Measurements from ENCODE around the gene PRLR.

PRLR gene

DNA sequence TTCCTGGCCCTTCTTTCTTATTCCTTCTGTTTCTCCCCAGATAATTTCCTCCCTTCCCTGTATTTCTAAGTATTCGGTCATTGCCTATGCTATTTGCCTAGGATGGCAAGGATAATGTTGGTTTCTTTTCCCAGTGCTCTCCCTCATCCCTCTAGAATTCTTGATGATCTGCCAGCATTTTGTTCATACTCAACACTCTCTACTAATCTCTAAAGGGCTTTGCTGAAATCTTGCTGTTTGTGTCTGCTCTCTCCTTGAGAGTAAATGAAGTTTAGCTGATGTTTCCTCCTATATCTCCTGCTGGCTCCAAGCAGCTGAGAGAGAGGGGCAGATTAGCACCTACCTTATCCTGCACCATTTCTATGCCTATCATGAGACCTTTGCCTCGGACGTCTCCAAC is 220.6 kb downstream of the PRLR start:
- Histone ChIP-seq H3K4me1 (ENCODE audit: insufficient read depth, low read length) (peaks cover 1% of the 10 kb centered on the region; the same call in 1 of the 2 replicates), H3K9ac (ENCODE audit: low read depth, low read length) (no peak overlapping the region)

DNA sequence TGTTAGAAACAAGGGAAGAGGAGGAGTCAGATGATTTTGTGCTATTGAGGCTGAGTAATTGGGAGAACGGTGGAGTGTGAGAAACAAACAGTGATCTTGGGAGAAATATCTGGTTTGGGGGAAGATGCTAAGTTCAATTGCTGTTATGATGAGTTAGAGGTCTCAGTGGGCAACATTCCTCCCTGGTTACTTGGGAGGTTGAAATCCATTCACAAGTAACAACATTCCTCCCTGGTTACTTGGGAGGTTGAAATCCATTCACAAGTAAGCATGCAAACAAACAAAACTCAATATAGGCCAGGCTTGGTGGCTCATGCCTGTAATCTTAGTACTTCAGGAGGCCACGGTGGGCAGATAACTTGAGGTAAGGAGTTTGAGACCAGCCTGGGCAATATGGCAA is 221.3 kb downstream of the PRLR start:
- Histone ChIP-seq H3K9ac (ENCODE audit: low read depth, low read length) (no peak overlapping the region), H3K9me3 (ENCODE audit: control insufficient read depth, insufficient read depth, low read length) (no peaks in the 10 kb centered on the region), H3K36me3 (ENCODE audit: insufficient read depth, low read length) (no peaks in the 10 kb centered on the region), H3K4me1 (ENCODE audit: insufficient read depth, low read length) (peaks cover 8% of the 10 kb centered on the region)

More for the DNA sequence above, 220.6 kb downstream of the PRLR start:
- Histone ChIP-seq H3K9me3 (ENCODE audit: control insufficient read depth, insufficient read depth, low read length) (no peaks in the 10 kb centered on the region), H3K36me3 (ENCODE audit: insufficient read depth, low read length) (no peaks in the 10 kb centered on the region)

DNA sequence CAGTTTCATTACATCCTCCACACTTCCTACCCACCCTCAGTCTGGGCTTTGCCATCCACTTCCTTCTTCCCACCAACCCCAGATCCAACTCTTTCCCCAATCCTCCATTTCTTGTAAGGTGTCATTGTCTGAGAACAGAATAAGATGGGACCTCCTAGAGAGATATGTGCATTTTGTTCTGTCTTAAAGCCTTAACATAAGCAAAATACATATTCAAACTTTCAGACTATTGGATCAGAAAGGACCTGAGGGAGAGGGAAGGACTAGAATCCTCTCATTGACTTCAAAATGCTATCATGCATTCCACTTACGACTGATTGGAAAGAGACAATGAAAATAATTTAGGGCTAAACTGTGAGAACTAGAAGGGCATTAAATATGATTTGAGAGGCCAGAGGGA is 225.5 kb downstream of the PRLR start:
- Histone ChIP-seq H3K4me1 (ENCODE audit: insufficient read depth, low read length) (peaks cover 10% of the 10 kb centered on the region), H3K9me3 (ENCODE audit: control insufficient read depth, insufficient read depth, low read length) (no peaks in the 10 kb centered on the region), H3K9ac (ENCODE audit: low read depth, low read length) (no peak overlapping the region), H3K36me3 (ENCODE audit: insufficient read depth, low read length) (no peaks in the 10 kb centered on the region)

DNA sequence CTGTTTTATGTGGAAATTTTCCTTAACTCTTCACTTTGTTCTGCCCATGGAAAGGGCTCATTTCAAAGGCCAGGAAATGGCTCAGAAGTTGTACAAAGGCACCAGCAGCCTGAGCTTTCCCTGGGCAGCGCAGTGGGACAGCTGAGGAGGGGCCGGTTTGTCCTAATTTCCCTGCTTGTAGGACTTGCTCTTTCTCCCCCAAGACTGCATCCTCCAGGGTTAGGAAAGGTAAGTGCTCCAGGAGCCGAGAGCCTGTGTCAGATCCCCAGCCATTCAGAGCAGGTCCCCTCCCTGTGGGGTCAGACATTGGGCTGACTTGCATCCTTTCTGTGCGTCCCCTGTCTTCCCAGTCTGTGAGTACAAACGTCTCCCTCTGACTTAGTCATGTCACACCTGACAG is 226.1 kb downstream of the PRLR start:
- Histone ChIP-seq H3K36me3 (ENCODE audit: insufficient read depth, low read length) (no peaks in the 10 kb centered on the region), H3K4me1 (ENCODE audit: insufficient read depth, low read length) (peaks cover 10% of the 10 kb centered on the region), H3K9me3 (ENCODE audit: control insufficient read depth, insufficient read depth, low read length) (no peaks in the 10 kb centered on the region), H3K9ac (ENCODE audit: low read depth, low read length) (no peak overlapping the region; the same call in 1 of the 2 replicates)

DNA sequence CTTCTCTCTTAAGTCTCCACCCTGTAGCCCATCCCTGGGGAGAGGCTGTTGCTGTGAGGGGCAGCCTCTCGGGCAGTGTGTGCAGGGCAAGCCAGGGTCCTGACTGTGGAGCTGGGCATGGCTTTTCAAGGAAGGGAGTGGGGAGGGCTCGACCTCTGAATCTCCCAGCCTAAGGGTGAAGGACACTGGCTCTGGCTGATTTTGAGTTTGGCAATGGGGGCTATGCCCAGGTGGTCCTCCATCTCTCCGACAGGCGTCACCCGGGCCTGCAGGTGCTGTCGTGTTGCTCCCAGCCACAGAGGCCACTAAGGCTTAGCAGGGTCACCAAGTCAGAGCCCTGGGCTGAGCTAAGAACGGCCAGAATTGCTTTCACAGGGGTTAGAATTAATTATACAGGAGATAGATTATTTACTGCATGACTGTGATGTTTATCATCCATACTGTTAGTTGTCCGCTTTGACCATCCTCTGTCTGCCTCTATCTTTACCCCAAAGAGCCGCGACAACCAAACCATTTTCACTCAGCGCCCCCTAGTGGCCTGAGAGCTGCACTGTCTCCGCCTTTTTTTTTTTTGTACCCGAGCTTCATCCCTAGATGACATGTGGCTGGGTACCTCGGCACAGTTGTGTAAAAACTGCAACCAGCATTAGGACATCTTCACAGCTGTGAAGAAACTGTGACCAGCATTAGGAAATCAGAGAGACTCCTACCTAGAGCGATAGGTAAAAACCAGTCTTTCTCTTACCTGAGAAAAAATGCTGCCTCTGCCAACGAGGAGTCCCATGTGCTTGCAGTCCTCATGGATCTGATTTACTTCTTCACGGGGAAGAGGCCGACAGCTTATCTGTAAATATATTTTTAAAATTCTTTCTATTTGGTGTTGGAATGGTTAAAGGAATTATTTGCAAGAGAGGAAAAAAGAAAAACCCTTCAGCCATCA is 227.0 kb downstream of the PRLR start:
- Histone ChIP-seq H3K36me3 (ENCODE audit: insufficient read depth, low read length) (no peaks in the 10 kb centered on the region), H3K9ac (ENCODE audit: low read depth, low read length) (no peak overlapping the region; the same call in 1 of the 2 replicates)

DNA sequence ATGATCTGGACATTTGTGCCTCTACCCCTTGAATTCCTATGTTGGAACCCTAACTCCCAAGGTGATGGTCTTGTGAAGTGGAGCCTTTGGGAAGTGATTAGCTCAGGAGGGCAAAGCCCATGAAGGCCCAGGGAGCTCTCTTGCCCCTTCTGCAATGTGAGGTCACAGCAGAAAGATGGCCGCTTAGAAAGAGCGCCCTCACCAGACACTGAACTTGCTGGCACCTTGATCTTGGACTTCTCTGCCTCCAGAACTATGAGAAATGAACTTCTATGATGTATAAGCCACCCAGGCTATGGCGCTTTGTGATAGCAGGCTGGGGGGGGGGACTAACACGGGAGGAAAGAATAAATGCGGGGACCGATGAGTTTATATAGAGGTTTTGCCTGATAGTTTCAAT is 227.8 kb downstream of the PRLR start:
- Histone ChIP-seq H3K4me1 (ENCODE audit: insufficient read depth, low read length) (peaks cover 10% of the 10 kb centered on the region), H3K36me3 (ENCODE audit: insufficient read depth, low read length) (no peaks in the 10 kb centered on the region), H3K9ac (ENCODE audit: low read depth, low read length) (no peak overlapping the region), H3K9me3 (ENCODE audit: control insufficient read depth, insufficient read depth, low read length) (no peaks in the 10 kb centered on the region)

More for the DNA sequence above, 227.0 kb downstream of the PRLR start:
- no peaks in the 10 kb centered on the region for H3K9me3 ChIP-seq (ENCODE audit: control insufficient read depth, insufficient read depth, low read length)
- H3K4me1 ChIP-seq (ENCODE audit: insufficient read depth, low read length): peaks cover 10% of the 10 kb centered on the region

DNA sequence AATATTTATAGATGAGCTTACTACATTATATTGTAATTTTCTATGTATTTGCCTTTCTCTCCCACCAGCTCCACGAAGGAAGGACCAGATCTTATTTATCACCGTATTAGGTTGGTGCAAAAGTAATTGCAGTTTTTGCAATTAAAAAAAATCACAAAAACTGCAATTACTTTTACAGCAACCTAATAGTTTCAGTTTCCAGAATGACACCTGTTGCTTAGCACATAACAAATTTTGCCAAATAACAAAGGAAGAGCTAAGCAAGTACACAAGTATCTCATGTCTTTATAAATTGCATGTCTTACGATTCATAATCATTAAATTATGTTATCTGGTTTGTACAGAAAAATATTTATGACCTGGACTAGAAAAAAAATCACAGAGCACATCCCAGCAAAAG is 228.4 kb downstream of the PRLR start:
- Histone ChIP-seq H3K9ac (ENCODE audit: low read depth, low read length) (no peak overlapping the region), H3K9me3 (ENCODE audit: control insufficient read depth, insufficient read depth, low read length) (no peaks in the 10 kb centered on the region), H3K36me3 (ENCODE audit: insufficient read depth, low read length) (no peaks in the 10 kb centered on the region), H3K4me1 (ENCODE audit: insufficient read depth, low read length) (peaks cover 10% of the 10 kb centered on the region)
